GM18870 (cell line): Measurements from ENCODE around the gene USP5.
"Not testable (repeated sequence)": the region's sequence is repeated elsewhere in the genome, so short reads cannot be mapped to it uniquely, and the experiment has no call there.

Experiments
- ATAC-seq: cut with Tn5 transposase; IDR thresholded peaks from one replicate; pipeline ENCODE4 v1.9.1; 2021; ENCODE audit warnings: moderate library complexity; ENCODE audit not compliant: unreplicated experiment

USP5 gene

DNA sequence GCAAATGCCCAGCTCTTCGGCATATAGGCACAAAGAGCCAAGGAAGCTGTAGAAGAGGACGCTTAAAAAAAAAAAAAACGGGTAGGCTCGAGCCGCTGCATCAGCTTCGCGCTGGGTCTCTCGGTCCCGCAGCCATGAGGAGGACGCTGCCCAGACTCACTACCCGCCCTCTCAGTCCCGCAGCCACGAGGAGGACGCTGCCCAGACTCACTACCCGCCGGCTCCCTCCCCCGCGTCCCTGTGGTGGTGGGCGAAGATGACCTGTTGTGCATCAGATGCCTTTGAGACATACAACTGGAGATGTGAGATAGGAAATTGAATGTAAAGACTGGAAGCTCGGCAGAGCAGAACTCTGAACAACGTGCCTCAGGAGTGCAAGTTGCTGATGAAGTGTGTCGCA, 32.6 kb downstream of the USP5 start:
- ATAC-seq: no peak

GRCh38 chr12:6886206-6886999, 34.5 kb downstream of the USP5 start:
- not testable (repeated sequence) for ATAC-seq

DNA sequence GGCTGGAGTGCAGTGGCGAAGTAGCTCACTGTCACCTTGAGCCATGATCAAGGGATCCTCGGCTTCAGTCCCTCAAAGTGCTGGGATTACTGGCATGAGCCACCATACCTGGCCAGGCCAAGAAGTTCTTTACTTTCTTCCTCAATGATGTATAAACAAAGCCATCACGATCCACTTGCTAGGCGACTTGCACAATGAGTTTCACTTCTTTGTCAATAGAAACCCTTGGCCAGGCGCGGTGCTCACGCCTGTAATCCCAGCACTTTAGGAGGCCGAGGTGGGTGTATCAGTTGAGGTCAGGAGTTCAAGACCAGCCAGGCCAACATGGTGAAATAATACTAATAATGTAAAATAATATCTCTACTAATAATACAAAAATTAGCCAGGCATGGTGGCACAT, 35.5 kb downstream of the USP5 start:
- no peak for ATAC-seq

- ATAC-seq: no peak
Measured at GRCh38 chr12:6888360-6888759, 36.4 kb downstream of the USP5 start.

DNA sequence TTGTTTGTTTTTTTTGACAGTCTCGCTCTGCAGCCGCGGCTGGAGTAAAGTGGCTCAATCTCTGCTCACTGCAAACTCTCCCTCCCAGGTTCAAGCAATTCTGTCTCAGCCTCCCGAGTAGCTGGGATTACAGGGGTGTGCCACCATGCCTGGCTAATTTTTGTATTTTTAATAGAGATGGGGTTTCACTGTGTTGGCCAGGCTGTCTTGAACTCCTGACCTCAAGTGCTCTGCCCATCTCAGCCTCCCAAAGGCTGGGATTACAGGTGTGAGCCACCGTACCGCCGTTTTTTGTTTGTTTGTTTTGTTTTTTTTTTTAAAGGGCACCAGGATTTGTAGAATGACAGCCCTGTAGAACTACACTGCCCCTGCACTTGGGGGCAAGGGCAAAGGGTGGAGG, 36.8 kb downstream of the USP5 start:
- not testable (repeated sequence) for ATAC-seq

- ATAC-seq: not testable (repeated sequence)
Measured at GRCh38 chr12:6889775-6890573, 38.0 kb downstream of the USP5 start.

GRCh38 chr12:6890789-6891645, 39.1 kb downstream of the USP5 start:
- ATAC-seq: peak; percentile 83

DNA sequence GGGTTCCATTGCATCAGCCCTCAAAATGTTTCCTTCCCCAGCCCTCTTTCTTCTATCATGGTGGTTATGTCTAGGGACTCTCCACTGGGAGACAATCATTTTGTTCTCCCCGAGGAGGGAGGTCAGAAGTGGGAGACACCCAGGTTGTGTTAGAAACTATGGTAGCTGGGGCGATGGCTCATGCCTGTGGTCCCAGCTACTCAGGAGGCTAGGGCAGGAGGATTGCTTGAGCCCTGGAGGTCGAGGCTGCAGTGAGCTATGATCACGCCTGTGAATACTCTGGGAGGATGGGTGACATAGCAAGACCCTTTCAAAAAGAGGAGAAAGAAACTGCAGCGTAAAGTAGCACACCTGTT, 39.7 kb downstream of the USP5 start:
- peak; percentile 10 for ATAC-seq

GRCh38 chr12:6892683-6893082, 40.7 kb downstream of the USP5 start:
- ATAC-seq: not testable (repeated sequence)

- ATAC-seq: no peak
Measured at GRCh38 chr12:6894321-6894720, 42.4 kb downstream of the USP5 start.

- ATAC-seq: no peak
Measured at GRCh38 chr12:6896846-6897435, 45.0 kb downstream of the USP5 start.

- no peak for ATAC-seq
Measured at GRCh38 chr12:6899427-6899826, 47.5 kb downstream of the USP5 start.

GRCh38 chr12:6899837-6900519, 48.0 kb downstream of the USP5 start:
- ATAC-seq: no peak

DNA sequence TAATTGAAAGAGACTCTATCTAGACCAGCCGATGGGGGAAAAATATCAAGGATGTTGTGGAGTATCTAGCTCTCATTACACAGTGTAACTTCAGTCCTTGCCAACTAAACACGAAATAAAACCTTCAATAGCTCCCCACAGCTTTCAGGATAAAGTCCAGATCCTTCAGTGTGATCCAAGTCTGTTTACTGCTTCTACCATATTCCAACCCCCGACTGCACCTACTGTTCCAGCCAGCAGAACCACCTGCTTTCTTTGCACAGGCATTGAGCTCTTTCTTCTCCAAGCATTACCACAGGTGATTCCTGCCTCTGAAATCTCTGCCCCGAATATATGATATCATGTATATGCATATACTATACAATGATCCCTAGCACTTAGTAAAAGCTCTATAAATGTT, 50.5 kb downstream of the USP5 start:
- ATAC-seq: no peak

DNA sequence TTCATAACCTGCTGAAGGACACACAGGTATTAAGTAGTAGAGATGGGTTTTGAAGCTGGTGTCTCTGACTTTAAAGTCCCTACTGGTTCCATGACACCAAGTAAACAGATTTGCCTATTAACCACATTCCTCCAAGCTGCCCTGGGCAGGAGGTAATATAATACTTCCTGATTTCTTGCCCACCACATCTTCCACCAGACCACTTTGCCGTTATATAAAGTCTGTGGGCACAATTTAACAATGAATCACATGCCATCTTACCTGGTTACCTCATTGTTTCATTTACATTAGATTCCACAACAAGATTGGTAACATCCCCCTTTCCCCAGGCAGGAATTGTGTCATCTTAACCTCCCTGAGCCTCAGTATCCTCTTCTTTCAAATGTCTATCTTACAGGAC, 51.8 kb downstream of the USP5 start:
- no peak for ATAC-seq

DNA sequence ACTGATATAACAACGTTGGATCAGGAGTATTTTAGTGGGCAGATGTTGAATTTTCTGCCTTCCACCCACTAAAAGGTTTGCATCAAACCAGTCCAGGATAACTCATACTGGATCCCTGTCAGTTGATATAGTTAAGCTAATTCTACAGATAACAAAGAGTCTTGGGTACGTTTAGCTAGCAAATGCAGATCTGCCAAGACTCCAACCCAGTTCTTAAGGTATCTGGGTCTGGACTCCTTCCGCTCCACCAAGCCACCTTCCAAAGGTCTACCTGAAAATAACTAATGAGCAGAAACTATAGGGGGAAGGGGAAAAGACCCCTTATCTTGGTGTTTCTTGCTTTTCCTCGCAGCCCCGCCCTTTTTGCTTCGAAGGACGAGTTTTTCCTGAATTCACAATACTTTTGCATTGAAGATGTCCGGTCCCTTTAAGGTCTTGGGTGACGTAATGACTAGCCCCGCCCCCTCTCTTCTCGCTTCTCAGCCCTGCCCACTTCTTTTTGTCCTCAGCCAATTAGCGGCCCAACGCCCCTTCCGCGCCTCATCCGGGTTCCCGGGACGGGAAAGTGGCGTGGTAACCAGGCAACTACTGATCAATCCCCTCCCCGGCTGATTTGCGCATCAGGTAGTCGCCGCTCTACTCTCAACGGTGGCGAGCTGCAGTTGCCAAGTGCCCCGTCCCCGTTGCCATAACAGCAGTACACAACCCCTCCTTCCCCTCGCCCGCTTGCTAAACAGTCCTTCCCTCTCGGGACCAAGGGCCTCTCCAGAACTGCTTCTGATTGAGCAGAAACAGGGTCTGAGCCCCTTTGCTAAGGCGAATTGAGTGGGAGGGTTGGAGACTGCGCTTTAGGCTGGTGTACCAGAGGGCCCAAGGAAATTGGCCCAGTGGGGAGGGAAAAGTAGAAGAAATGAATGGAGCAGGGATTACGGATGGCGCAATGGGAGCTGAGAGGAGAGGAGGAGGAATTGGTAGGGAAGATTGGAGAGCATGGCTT, 52.6 kb downstream of the USP5 start, which contains the start of gene LRRC23:
Gene LRRC23 (plus strand): TSS at position 543 of the 997 bp plus-strand sequence. CDS start 812 bp downstream, outside the sequence.
- peak; percentile 82 for ATAC-seq

- no peak for ATAC-seq
Measured at GRCh38 chr12:6905414-6906040, 53.6 kb downstream of the USP5 start.

- ATAC-seq: not testable (repeated sequence)
Measured at GRCh38 chr12:6908141-6908540, 56.2 kb downstream of the USP5 start.
